Measurements from ENCODE around the gene MSRB1.

DNA sequence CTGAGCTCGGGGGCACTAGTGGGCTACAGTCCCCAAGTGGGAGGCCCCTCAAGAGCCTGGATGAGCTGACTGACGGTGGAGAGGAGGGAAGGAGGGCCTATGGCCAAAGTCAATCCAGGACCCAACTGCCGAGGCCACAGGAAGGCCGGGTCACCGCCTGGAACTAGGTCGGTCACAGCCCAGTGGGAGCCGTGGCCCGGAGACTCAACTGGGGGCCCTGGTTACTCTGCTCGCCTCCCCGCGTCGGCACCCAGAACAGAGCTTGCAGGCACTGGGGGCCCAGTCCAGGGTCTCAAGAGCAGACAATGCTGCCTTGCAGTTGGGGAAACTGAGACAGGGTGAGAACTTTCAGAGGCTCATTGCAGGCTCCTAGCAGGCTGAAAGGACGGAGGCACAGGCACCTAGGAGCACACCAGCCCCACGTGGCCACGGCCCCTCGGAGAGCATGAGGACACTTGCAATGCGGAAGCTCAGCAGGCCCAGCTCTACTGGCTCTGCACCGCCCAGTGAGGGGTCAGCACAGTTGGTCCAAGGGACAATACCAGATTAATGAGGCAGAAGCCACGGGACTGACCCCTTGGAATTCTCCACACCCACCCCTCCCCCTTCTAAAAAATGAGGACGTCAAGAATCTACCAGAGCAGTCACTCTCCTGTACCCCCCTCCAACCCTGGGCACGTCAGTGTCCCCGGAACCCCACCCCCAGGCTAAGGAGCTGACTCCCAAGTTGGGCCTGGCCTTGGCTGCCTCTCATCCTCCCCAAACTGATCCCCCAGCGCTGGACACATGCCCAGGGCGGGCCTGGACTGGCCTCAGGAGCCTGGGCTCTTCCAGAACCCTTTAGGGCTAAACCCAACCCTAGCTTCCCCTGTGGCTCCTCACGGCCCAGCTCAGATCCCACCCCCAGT, 27.0 kb downstream of the MSRB1 start:
- TF ChIP-seq, protein P1, sequence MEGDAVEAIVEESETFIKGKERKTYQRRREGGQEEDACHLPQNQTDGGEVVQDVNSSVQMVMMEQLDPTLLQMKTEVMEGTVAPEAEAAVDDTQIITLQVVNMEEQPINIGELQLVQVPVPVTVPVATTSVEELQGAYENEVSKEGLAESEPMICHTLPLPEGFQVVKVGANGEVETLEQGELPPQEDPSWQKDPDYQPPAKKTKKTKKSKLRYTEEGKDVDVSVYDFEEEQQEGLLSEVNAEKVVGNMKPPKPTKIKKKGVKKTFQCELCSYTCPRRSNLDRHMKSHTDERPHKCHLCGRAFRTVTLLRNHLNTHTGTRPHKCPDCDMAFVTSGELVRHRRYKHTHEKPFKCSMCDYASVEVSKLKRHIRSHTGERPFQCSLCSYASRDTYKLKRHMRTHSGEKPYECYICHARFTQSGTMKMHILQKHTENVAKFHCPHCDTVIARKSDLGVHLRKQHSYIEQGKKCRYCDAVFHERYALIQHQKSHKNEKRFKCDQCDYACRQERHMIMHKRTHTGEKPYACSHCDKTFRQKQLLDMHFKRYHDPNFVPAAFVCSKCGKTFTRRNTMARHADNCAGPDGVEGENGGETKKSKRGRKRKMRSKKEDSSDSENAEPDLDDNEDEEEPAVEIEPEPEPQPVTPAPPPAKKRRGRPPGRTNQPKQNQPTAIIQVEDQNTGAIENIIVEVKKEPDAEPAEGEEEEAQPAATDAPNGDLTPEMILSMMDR (conservative IDR thresholded peaks at IDR 0.05; ENCODE audit: low read length), result no peak
- no peak for TF ChIP-seq EZH2phosphoT487 (IDR thresholded peaks at IDR 0.05; ENCODE audit: borderline replicate concordance)
